GM12878 (cell line): ENCODE data around the gene POC5. TPM values are rescaled to one million over a fixed set of nuclear protein-coding genes. Genes with fewer than 3 reads are reported as not detected.

Experiments
- ATAC-seq: fragments of 200-7000 bp; cut with Tn5 transposase; 3 replicates; pipeline ENCODE4 v1.9.1; 2020; ENCODE audit warnings: mild to moderate bottlenecking, moderate library complexity
- BruUV-seq: library from RNA; stranded (reverse); fragments of 400-500 nt; replicated peaks from 2 replicates; lab custom pipeline; 2021; lab: Mats Ljungman, UMichigan
- CTCF ChIA-PET: fragments of 300-600 bp; sonication (Branson Sonifier 250); formaldehyde crosslinking; extraction: SDS; loops from one replicate; lab custom pipeline; 2021; ENCODE audit warnings: inconsistent platforms; lab: Yijun Ruan, JAX
- POLR2A ChIA-PET: fragments of 350-600 bp; formaldehyde crosslinking; extraction: SDS; loops from one replicate; lab custom pipeline; 2021; ENCODE audit warnings: inconsistent platforms; lab: Charles Lee
- RAD21 ChIA-PET: fragments of 300-600 bp; sonication (Branson Sonifier 250); formaldehyde crosslinking; loops from one replicate; lab custom pipeline; 2023; ENCODE audit warnings: antibody characterized with exemption; ENCODE audit not compliant: unreplicated experiment; lab: Charles Lee
- SMC1A ChIA-PET: fragments of 300-600 bp; sonication (Branson Sonifier 250); formaldehyde crosslinking; loops from one replicate; lab custom pipeline; 2023; ENCODE audit not compliant: unreplicated experiment, uncharacterized antibody; lab: Charles Lee
- DNase-seq: peaks from one replicate; pipeline ENCODE4 v3.0.0-alpha.2; 2011; ENCODE audit warnings: low read depth, low spot score
- FAIRE-seq: peaks from 3 replicates; lab custom pipeline; 2011; peaks lifted over from hg19 to GRCh38; lab: Jason Lieb, UNC
- H2AFZ ChIP-seq: 2 replicates; pipeline ENCODE4 v1.6.0; 2011; ENCODE audit warnings: low read depth, low read length, control low read depth; ENCODE audit not compliant: control insufficient read depth
- H3K27ac ChIP-seq: 2 replicates; pipeline ENCODE4 v1.5.1; 2011; ENCODE audit warnings: control low read depth; ENCODE audit not compliant: control insufficient read depth, insufficient read depth
- H3K27me3 ChIP-seq, 2 experiments: replicated peaks in 1 of 2; 2 replicates each; pipeline versions ENCODE4 v1.6.0 to v1.6.1; 2011; ENCODE audit warnings: low read length in 1 of 2; ENCODE audit not compliant: control insufficient read depth in 2 of 2, insufficient read depth in 2 of 2
- H3K36me3 ChIP-seq, 2 experiments: 2 replicates each; pipeline ENCODE4 v1.5.1; 2011; ENCODE audit warnings: low read length in 1 of 2; ENCODE audit not compliant: control insufficient read depth in 2 of 2, insufficient read depth in 2 of 2
- H3K4me1 ChIP-seq: 2 replicates; pipeline ENCODE4 v1.6.1; 2011; ENCODE audit warnings: mild to moderate bottlenecking, low read length, moderate library complexity, mixed read lengths; ENCODE audit not compliant: control insufficient read depth, insufficient read depth
- H3K4me2 ChIP-seq: 2 replicates; pipeline ENCODE4 v1.6.0; 2011; ENCODE audit warnings: control low read depth; ENCODE audit not compliant: control insufficient read depth, insufficient read depth
- H3K4me3 ChIP-seq: fragments of 200-600 bp; sonication (generic); 2 replicates; pipeline ENCODE4 v1.5.1; 2016
- H3K79me2 ChIP-seq: 2 replicates; pipeline ENCODE4 v1.6.0; 2011; ENCODE audit warnings: low read length; ENCODE audit not compliant: control insufficient read depth, insufficient read depth
- H3K9ac ChIP-seq: 2 replicates; pipeline ENCODE4 v1.8.0; 2011; ENCODE audit warnings: low read length, control low read depth, mixed read lengths; ENCODE audit not compliant: control insufficient read depth, insufficient read depth
- H3K9me3 ChIP-seq: replicated peaks from 3 replicates; pipeline ENCODE4 v1.5.1; 2011; ENCODE audit warnings: mild to moderate bottlenecking, low read length; ENCODE audit not compliant: control insufficient read depth, insufficient read depth
- H4K20me1 ChIP-seq: 2 replicates; pipeline ENCODE4 v1.6.0; 2011; ENCODE audit not compliant: control insufficient read depth, insufficient read depth
- CHD4 ChIP-seq: fragments of 200-600 bp; sonication (generic); IDR thresholded peaks from 2 replicates; pipeline ENCODE4 v1.6.1; 2016; ENCODE audit warnings: mild to moderate bottlenecking
- CTCF ChIP-seq, 3 experiments: IDR thresholded peaks in 2 of 3; conservative IDR thresholded peaks in 1 of 3; 2 replicates each; pipeline ENCODE4 v1.5.1; 2011; ENCODE audit warnings: low read depth in 3 of 3, low read length in 3 of 3, mild to moderate bottlenecking in 3 of 3, control low read depth in 2 of 3, moderate library complexity in 2 of 3, inconsistent platforms in 1 of 3, mixed read lengths in 1 of 3; ENCODE audit not compliant: control insufficient read depth in 2 of 3, insufficient read depth in 1 of 3; ENCODE audit errors: extremely low read depth in 1 of 3
- DPF2 ChIP-seq: fragments of 450-650 bp; IDR thresholded peaks from 2 replicates; pipeline ENCODE4 v1.6.1; 2017; ENCODE audit warnings: mild to moderate bottlenecking
- FOXM1 ChIP-seq: IDR thresholded peaks from 2 replicates; pipeline ENCODE4 v1.6.1; 2012; ENCODE audit warnings: low read depth, mild to moderate bottlenecking, inconsistent platforms, low read length, moderate library complexity
- HSF1 ChIP-seq: fragments of 150-350 bp; IDR thresholded peaks from 2 replicates; pipeline ENCODE4 v1.6.1; 2014; ENCODE audit warnings: mild to moderate bottlenecking, low read depth, low read length
- IKZF1 ChIP-seq: fragments of 450-650 bp; conservative IDR thresholded peaks from 2 replicates; pipeline ENCODE4 v1.6.1; 2017; ENCODE audit warnings: antibody characterized with exemption, mild to moderate bottlenecking
- IKZF2 ChIP-seq, 2 experiments: fragments of 450-650 bp; IDR thresholded peaks; 2 replicates each; pipeline ENCODE4 v1.6.1; 2017; ENCODE audit warnings: mild to moderate bottlenecking in 2 of 2, moderate library complexity in 2 of 2
- MTA2 ChIP-seq: fragments of 450-650 bp; IDR thresholded peaks from 2 replicates; pipeline ENCODE4 v1.6.1; 2016; ENCODE audit warnings: low read depth, mild to moderate bottlenecking, moderate library complexity
- MXI1 ChIP-seq: fragments of 150-350 bp; IDR thresholded peaks from 2 replicates; pipeline ENCODE4 v1.6.1; 2011; ENCODE audit warnings: low read depth, mild to moderate bottlenecking, inconsistent platforms, low read length, improper control_type of control experiment
- NR2F1 ChIP-seq: fragments of 450-650 bp; conservative IDR thresholded peaks from 2 replicates; pipeline ENCODE4 v1.6.1; 2017; ENCODE audit warnings: mild to moderate bottlenecking
- PML ChIP-seq: IDR thresholded peaks from 2 replicates; pipeline ENCODE4 v1.6.1; 2012; ENCODE audit warnings: low read length, inconsistent platforms
- PRDM15 ChIP-seq: fragments of 450-650 bp; formaldehyde crosslinking; IDR thresholded peaks from 2 replicates; pipeline ENCODE4 v1.4.0; 2020; ENCODE audit warnings: mild to moderate bottlenecking, moderate library complexity
- SIX5 ChIP-seq: IDR thresholded peaks from 2 replicates; pipeline ENCODE4 v1.6.1; 2011; ENCODE audit warnings: mild to moderate bottlenecking, low read depth, low read length, moderate library complexity; ENCODE audit not compliant: severe bottlenecking
- ZNF217 ChIP-seq: fragments of 450-650 bp; IDR thresholded peaks from 2 replicates; pipeline ENCODE4 v1.6.1; 2017; ENCODE audit warnings: antibody characterized with exemption, mild to moderate bottlenecking
- WGBS: methylation state at CpG from one replicate; pipeline ENCODE4 v1.1.6; 2016; ENCODE audit warnings: low lambda C conversion rate; ENCODE audit not compliant: insufficient replicate concordance, insufficient coverage; ENCODE audit errors: missing lambda C conversion rate; 5-methylcytosine and 5-hydroxymethylcytosine counted together
- in situ Hi-C: fragments of 300-500 bp; cut with MboI; formaldehyde crosslinking; loops from 9 replicates; pipeline ENCODE4 v1.14.3; 2018; ENCODE audit warnings: mixed read lengths
- intact Hi-C: fragments of 100-400 bp; cut with micrococcal nuclease; formaldehyde crosslinking; loops from one replicate; pipeline ENCODE4 v1.14.2; 2022; ENCODE audit not compliant: unreplicated experiment
- polyA plus RNA-seq, 11 experiments: library from polyadenylated mRNA; depleted of rRNA in 4 of 11; unstranded in 6 of 11; stranded (reverse) in 5 of 11; fragments of >200 nt; fragmentation: Nextera tagmentation in 4 of 11; fragmentation: Illumina TruSeq in 1 of 11; extraction: Ambion mirVana in 4 of 11; extraction: Trizol in 1 of 11; gene quantifications; 1 replicate in 1 of 11; 2 replicates in 10 of 11; pipeline versions ENCODE4 v1.2.1 to v1.2.3, GENCODE V29; 2011 to 2016; ENCODE audit warnings: inconsistent platforms in 2 of 11, missing spikeins in 2 of 11, low read depth in 1 of 11
- total RNA-seq, 4 experiments: library from RNA; depleted of rRNA in 3 of 4; stranded (reverse); fragments of >200 nt in 3 of 4; fragmentation: Illumina TruSeq in 1 of 4; extraction: Trizol in 1 of 4; gene quantifications; 2 replicates each; pipeline versions ENCODE4 v1.2.1 to v1.2.3, GENCODE V29; 2013 to 2021

The POC5 gene
- total and polyA plus RNA-seq, 10 of the 15 experiments (the other 5 are each of a cell fraction or from before 2014, with no cell fraction given) = 13.1 to 25.6 (median 21.8) TPM

GRCh38 chr5:75662061-75662460, 55.2 kb downstream of the POC5 start:
- SMC1A ChIA-PET = interaction anchor here (1.2 kb wide), 1 partner anchor 13 kb away, joined by 4 read pairs; no protein-coding TSS in a partner anchor
- H3K4me3 ChIP-seq = no peak overlapping the region
- no peak for FAIRE-seq
- no peak overlapping the region for H2AFZ ChIP-seq
- in situ Hi-C loops (no loop called here), intact Hi-C loops (loop anchor here (10.0 kb wide), 1 partner anchor 247 kb away; no protein-coding TSS in a partner anchor)
- H4K20me1 ChIP-seq = no peaks in the 10 kb centered on the region
- no peak overlapping the region for H3K27ac ChIP-seq
- no TSS peak for BruUV-seq
- TF ChIP-seq SIX5 (no peak), HSF1 (no peak), MXI1 (no peak), DPF2 (no peak), PRDM15 (no peak), PML (no peak), MTA2 (no peak), IKZF2 (IDR thresholded peaks at IDR 0.05) (no peak), FOXM1 (no peak), IKZF1 (no peak), NR2F1 (no peak), CHD4 (no peak), CTCF (IDR thresholded peaks at IDR 0.05 in 2 of 3, conservative IDR thresholded peaks at IDR 0.05 in 1 of 3; ENCODE audit: control insufficient read depth in 2 of 3, extremely low read depth in 1 of 3, insufficient read depth in 1 of 3, low read depth in 3 of 3, low read length in 3 of 3) (no peak), ZNF217 (no peak)
- TF ChIP-seq, all 136 proteins: peak for 0
- H3K9ac ChIP-seq = no peak overlapping the region
- RAD21 ChIA-PET = interaction anchor here (4.6 kb wide), 1 partner anchor 95 kb away, joined by 19 read pairs; no protein-coding TSS in a partner anchor
- POLR2A ChIA-PET = no interaction called here
- DNase-seq (no peak), ATAC-seq (no peak)
- no peaks in the 10 kb centered on the region for H3K27me3 ChIP-seq
- H3K9me3 ChIP-seq = no peaks in the 10 kb centered on the region
- H3K79me2 ChIP-seq = no peaks in the 10 kb centered on the region
- WGBS = 93% methylated on average over 2 of the region's 2 CpGs
- no peaks in the 10 kb centered on the region for H3K36me3 ChIP-seq
- H3K4me1 ChIP-seq = peaks cover 11% of the 10 kb centered on the region; the same call in 1 of the 2 replicates
- CTCF ChIA-PET = interaction anchor here (0.6 kb wide), 1 partner anchor 418 kb away, joined by 3 read pairs; no protein-coding TSS in a partner anchor
- H3K4me2 ChIP-seq = no peak overlapping the region
